K562 (cell line): Measurements from ENCODE around the gene RGS17. TPM values are rescaled to one million over a fixed set of nuclear protein-coding genes. Genes with fewer than 3 reads are reported as not detected.

Experiments used
- CBX3 ChIP-seq, 2 experiments: IDR thresholded peaks; 1 replicate in 1 of 2; 2 replicates in 1 of 2; pipeline ENCODE4 v1.6.1; 2012; ENCODE audit warnings: inconsistent platforms in 2 of 2, low read length in 2 of 2, borderline replicate concordance in 1 of 2, control low read depth in 1 of 2
- E2F4 ChIP-seq: sonication (generic); formaldehyde crosslinking; IDR thresholded peaks from 2 replicates; pipeline ENCODE4 v1.8.0; 2022; ENCODE audit warnings: mild to moderate bottlenecking, low read depth, missing genetic modification reagents
- ELK1 ChIP-seq: sonication (generic); formaldehyde crosslinking; IDR thresholded peaks from 2 replicates; pipeline ENCODE4 v1.8.1; 2022; ENCODE audit warnings: missing genetic modification reagents
- KAT2B ChIP-seq: IDR thresholded peaks from one replicate; pipeline ENCODE4 v1.6.1; 2012; ENCODE audit warnings: low read depth, mild to moderate bottlenecking, control low read depth, inconsistent platforms, low read length, moderate library complexity
- MAFF ChIP-seq: IDR thresholded peaks from 2 replicates; pipeline ENCODE4 v1.6.1; 2012; ENCODE audit warnings: low read length, improper control_type of control experiment
- MLLT1 ChIP-seq, 2 experiments: fragments of 450-650 bp; IDR thresholded peaks; 2 replicates each; pipeline ENCODE4 v1.6.1; 2016
- NCOA2 ChIP-seq, 2 experiments: fragments of 450-650 bp; IDR thresholded peaks; 2 replicates each; pipeline ENCODE4 v1.6.1; 2018; ENCODE audit warnings: mild to moderate bottlenecking in 2 of 2, moderate library complexity in 1 of 2; ENCODE audit not compliant: partially characterized antibody in 2 of 2
- PKNOX1 ChIP-seq: fragments of 450-650 bp; IDR thresholded peaks from 2 replicates; pipeline ENCODE4 v1.6.1; 2016
- POLR2G ChIP-seq: fragments of 200-400 bp; formaldehyde crosslinking; IDR thresholded peaks from 2 replicates; pipeline ENCODE4 v1.6.1; 2017; ENCODE audit warnings: low read depth, mild to moderate bottlenecking, antibody characterized with exemption, low read length, moderate library complexity
- RCOR1 ChIP-seq, 2 experiments: IDR thresholded peaks; 2 replicates each; pipeline ENCODE4 v1.6.1; 2012; ENCODE audit warnings: low read depth in 2 of 2, low read length in 2 of 2, borderline replicate concordance in 1 of 2, improper control_type of control experiment in 1 of 2
- RFX5 ChIP-seq: IDR thresholded peaks from 2 replicates; pipeline ENCODE4 v1.6.1; 2011; ENCODE audit warnings: low read depth, mild to moderate bottlenecking, improper control_type of control experiment, low read length
- SAFB2 ChIP-seq: fragments of 200-400 bp; formaldehyde crosslinking; IDR thresholded peaks from 2 replicates; pipeline ENCODE4 v1.6.1; 2018; ENCODE audit warnings: borderline replicate concordance, low read length, low read depth, moderate library complexity; ENCODE audit not compliant: severe bottlenecking
- SP2 ChIP-seq: IDR thresholded peaks from 2 replicates; pipeline ENCODE4 v1.6.1; 2011; ENCODE audit warnings: mild to moderate bottlenecking, low read depth, low read length, moderate library complexity; ENCODE audit not compliant: poor library complexity, severe bottlenecking; ENCODE audit errors: extremely low read depth
- TCF15 ChIP-seq: fragments of 250-450 bp; sonication (Bioruptor Pico); IDR thresholded peaks from 2 replicates; pipeline ENCODE4 v1.8.0; 2022; ENCODE audit warnings: moderate library complexity, mild to moderate bottlenecking, inconsistent platforms
- TFAM ChIP-seq: fragments of 250-450 bp; sonication (Bioruptor Pico); conservative IDR thresholded peaks from 2 replicates; pipeline ENCODE4 v1.5.0; 2021; ENCODE audit warnings: mild to moderate bottlenecking, moderate library complexity
- VEZF1 ChIP-seq: fragments of 200-800 bp; sonication (Bioruptor generic); IDR thresholded peaks from 2 replicates; pipeline ENCODE4 v1.6.1; 2017; ENCODE audit warnings: missing genetic modification characterization, missing compliant biosample characterization
- ZBTB7A ChIP-seq: IDR thresholded peaks from 2 replicates; pipeline ENCODE4 v1.6.1; 2011; ENCODE audit warnings: low read depth, mild to moderate bottlenecking, low read length, moderate library complexity, borderline replicate concordance; ENCODE audit not compliant: control insufficient read depth
- ZKSCAN1 ChIP-seq: fragments of 150-350 bp; IDR thresholded peaks from 2 replicates; pipeline ENCODE4 v1.6.1; 2016; ENCODE audit warnings: low read depth, low read length
- ZNF253 ChIP-seq: fragments of 250-450 bp; sonication (Bioruptor Pico); conservative IDR thresholded peaks from 2 replicates; pipeline ENCODE4 v1.6.1; 2021; ENCODE audit warnings: mild to moderate bottlenecking
- polyA plus RNA-seq, 8 experiments: library from polyadenylated mRNA; depleted of rRNA in 4 of 8; stranded (reverse) in 5 of 8; unstranded in 3 of 8; fragments of >200 nt; fragmentation: Nextera tagmentation in 2 of 8; fragmentation: Illumina TruSeq in 1 of 8; extraction: Ambion mirVana in 2 of 8; extraction: Trizol in 1 of 8; gene quantifications; 2 replicates each; pipeline versions ENCODE4 v1.2.1 to v1.2.3, GENCODE V29; 2011 to 2014; ENCODE audit warnings: inconsistent platforms in 1 of 8, missing spikeins in 1 of 8
- total RNA-seq, 7 experiments: library from RNA; depleted of rRNA in 6 of 7; stranded (reverse); fragments of >200 nt in 6 of 7; fragmentation: Illumina TruSeq in 2 of 7; extraction: Trizol in 2 of 7; gene quantifications; 2 replicates each; pipeline versions ENCODE4 v1.2.1 to v1.2.3, GENCODE V29; 2011 to 2021; ENCODE audit warnings: low replicate concordance in 1 of 7

The RGS17 gene
- total and polyA plus RNA-seq, 9 of the 15 experiments (the other 6 are each of a cell fraction or from before 2014, with no cell fraction given) = 0.01 to 0.14 (median 0.08) TPM; not detected in 6

GRCh38 chr6:152981989-152982903 lies 148.8 kb downstream of the RGS17 start (continued):
- TF ChIP-seq MLLT1 (IDR thresholded peaks at IDR 0.05) = peak; percentile 46 to 69; a peak in 2 of 4 replicates
- no peak for TF ChIP-seq RFX5
- no peak for TF ChIP-seq TCF15 (CRISPR knock-in tag)
- peak; percentile 6; the same call in 1 of the 2 replicates for TF ChIP-seq VEZF1 (CRISPR knock-in tag)
- no peak for TF ChIP-seq ELK1 (CRISPR knock-in tag)
- TF ChIP-seq TFAM (CRISPR knock-in tag) = no peak
- no peak for TF ChIP-seq MAFF
- TF ChIP-seq ZNF253 = no peak
- no peak; the same call in 1 of the 2 replicates for TF ChIP-seq PKNOX1
- peak; percentile 89 for TF ChIP-seq POLR2G
- TF ChIP-seq ZKSCAN1 = no peak
- 0 out of 2 replicates have a peak, but pooled peaks have one; percentile 15 for TF ChIP-seq E2F4 (CRISPR knock-in tag)
- no peak for TF ChIP-seq SP2
- TF ChIP-seq ZBTB7A = peak; percentile 96
- TF ChIP-seq KAT2B = no peak
- no peak for TF ChIP-seq NCOA2 (IDR thresholded peaks at IDR 0.05; ENCODE audit: partially characterized antibody in 2 of 2)
- no peak for TF ChIP-seq SAFB2
- no peak for TF ChIP-seq CBX3 (IDR thresholded peaks at IDR 0.05; ENCODE audit: borderline replicate concordance in 1 of 2, low read length in 2 of 2)
- no peak for TF ChIP-seq RCOR1 (IDR thresholded peaks at IDR 0.05; ENCODE audit: borderline replicate concordance in 1 of 2, low read depth in 2 of 2, low read length in 2 of 2)
